Heart left ventricle (tissue), 13 donors: ENCODE data around the gene SHF.

Experiments used
- POLR2A ChIP-seq, 2 donors: fragments of 450-650 bp; IDR thresholded peaks; one replicate each; pipeline ENCODE4 v1.6.1; 2017; ENCODE audit warnings: antibody characterized with exemption in 2 of 2, mild to moderate bottlenecking in 2 of 2, moderate library complexity in 2 of 2
- TF ChIP-seq, protein P1 (sequence below), 12 donors: fragments of 200-600 bp; sonication (generic) in 4 of 12; IDR thresholded peaks; one replicate each; pipeline versions ENCODE4 v1.5.0 to v1.8.0; 2018 to 2022; ENCODE audit warnings: antibody characterized with exemption in 12 of 12, mild to moderate bottlenecking in 5 of 12
- donor health status: ischemic (EF 13 %, LVEDD 7.1; RV severe dilation, severe dysfunction).
- donor health status: DM: no; HTN: yes; CAD: no.
- donor health status: DM: no; HTN: no; CAD: no.
- donor health status: ischemic (EF 25% LVEDD 6.9; RV normal size, moderate dysfunction).
- donor health status: ischemic (EF 25% LVEDD 5.7; RV mildly dilated, moderate dysfunction).
- donor health status: ischemic (EF 35%, LVEDD 5.7; RV mildly dilated, moderate dysfunction).
- donor health status: nonischemic (EF 11% LVEDD 7.7; RV severe dilation, severe dysfunction).
- donor health status: DM: yes; HTN: yes; CAD: no.
- donor health status: PGD.
- donor health status: ischemic (EF 29% LVEDD 5.4; RV normal size, mild dysfunction).
- donor health status: nonischemic (EF 23%, LVEDD 6.1; RV moderate dilation, normal function).

DNA sequence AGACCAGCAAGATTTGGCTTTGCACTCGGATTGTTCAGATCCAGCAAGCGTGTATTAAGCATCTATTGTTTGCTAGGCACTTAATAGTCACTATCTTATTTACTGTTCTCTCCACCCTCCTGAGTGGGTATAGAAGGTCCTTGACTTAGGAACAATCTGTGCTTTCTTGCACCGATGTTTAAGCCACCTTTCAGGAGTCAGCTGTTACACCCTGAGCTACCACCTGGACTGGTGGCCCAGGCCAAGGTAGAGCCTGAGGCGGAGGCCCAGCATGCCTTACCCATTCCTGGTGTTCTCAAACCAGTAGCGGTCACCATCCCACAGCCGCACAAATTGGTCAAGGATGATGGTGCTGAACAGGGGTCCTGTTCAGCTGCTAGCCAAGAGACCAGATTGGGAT, 48.0 kb downstream of the SHF start:
- no peak for TF ChIP-seq POLR2A (IDR thresholded peaks at IDR 0.05)
- TF ChIP-seq, protein P1, sequence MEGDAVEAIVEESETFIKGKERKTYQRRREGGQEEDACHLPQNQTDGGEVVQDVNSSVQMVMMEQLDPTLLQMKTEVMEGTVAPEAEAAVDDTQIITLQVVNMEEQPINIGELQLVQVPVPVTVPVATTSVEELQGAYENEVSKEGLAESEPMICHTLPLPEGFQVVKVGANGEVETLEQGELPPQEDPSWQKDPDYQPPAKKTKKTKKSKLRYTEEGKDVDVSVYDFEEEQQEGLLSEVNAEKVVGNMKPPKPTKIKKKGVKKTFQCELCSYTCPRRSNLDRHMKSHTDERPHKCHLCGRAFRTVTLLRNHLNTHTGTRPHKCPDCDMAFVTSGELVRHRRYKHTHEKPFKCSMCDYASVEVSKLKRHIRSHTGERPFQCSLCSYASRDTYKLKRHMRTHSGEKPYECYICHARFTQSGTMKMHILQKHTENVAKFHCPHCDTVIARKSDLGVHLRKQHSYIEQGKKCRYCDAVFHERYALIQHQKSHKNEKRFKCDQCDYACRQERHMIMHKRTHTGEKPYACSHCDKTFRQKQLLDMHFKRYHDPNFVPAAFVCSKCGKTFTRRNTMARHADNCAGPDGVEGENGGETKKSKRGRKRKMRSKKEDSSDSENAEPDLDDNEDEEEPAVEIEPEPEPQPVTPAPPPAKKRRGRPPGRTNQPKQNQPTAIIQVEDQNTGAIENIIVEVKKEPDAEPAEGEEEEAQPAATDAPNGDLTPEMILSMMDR (IDR thresholded peaks at IDR 0.05), result no peak
